Neuronal stem cell (in vitro differentiated cells): ENCODE measurements around the gene CNPY1.

ENCODE experiments used
- DNase-seq: peaks from one replicate; pipeline ENCODE4 v3.0.0-alpha.2; 2013; ENCODE audit warnings: low spot score
- H2AFZ ChIP-seq: one replicate; pipeline ENCODE4 v1.6.1; 2013; ENCODE audit warnings: mild to moderate bottlenecking, low read length, inconsistent platforms
- H2AK5ac ChIP-seq: 2 replicates; pipeline ENCODE4 v1.6.1; 2013; ENCODE audit warnings: low read depth, mild to moderate bottlenecking, inconsistent platforms, low read length, moderate library complexity, mixed read lengths
- H2BK120ac ChIP-seq: 2 replicates; pipeline ENCODE4 v1.6.1; 2013; ENCODE audit warnings: low read depth, mild to moderate bottlenecking, inconsistent platforms, low read length, moderate library complexity, mixed read lengths
- H2BK12ac ChIP-seq: one replicate; pipeline ENCODE4 v1.6.1; 2013; ENCODE audit warnings: low read length, inconsistent platforms
- H2BK15ac ChIP-seq: 2 replicates; pipeline ENCODE4 v1.6.1; 2013; ENCODE audit warnings: mild to moderate bottlenecking, low read length, inconsistent platforms, mixed read lengths
- H2BK5ac ChIP-seq: one replicate; pipeline ENCODE4 v1.6.1; 2013; ENCODE audit warnings: inconsistent platforms, mild to moderate bottlenecking, low read length, moderate library complexity
- H3K14ac ChIP-seq: one replicate; pipeline ENCODE4 v1.6.1; 2013; ENCODE audit warnings: low read length, inconsistent platforms
- H3K18ac ChIP-seq: 2 replicates; pipeline ENCODE4 v1.6.1; 2013; ENCODE audit warnings: low read length, inconsistent platforms
- H3K23ac ChIP-seq: 2 replicates; pipeline ENCODE4 v1.6.1; 2013; ENCODE audit warnings: low read depth, mild to moderate bottlenecking, mixed read lengths, low read length, inconsistent platforms; ENCODE audit not compliant: poor library complexity
- H3K27ac ChIP-seq: replicated peaks from 3 replicates; pipeline ENCODE4 v1.5.1; 2013; ENCODE audit warnings: low read length, inconsistent platforms
- H3K27me3 ChIP-seq, 3 experiments: 2 replicates each; pipeline ENCODE4 v1.6.1; 2013; ENCODE audit warnings: low read length in 3 of 3, mild to moderate bottlenecking in 2 of 3, inconsistent platforms in 1 of 3, low read depth in 1 of 3, mixed read lengths in 1 of 3, moderate library complexity in 1 of 3; ENCODE audit not compliant: control insufficient read depth in 3 of 3, insufficient read depth in 3 of 3
- H3K36me3 ChIP-seq, 2 donors: replicated peaks in 1 of 2; 2 replicates each; pipeline ENCODE4 v1.6.1; 2013; ENCODE audit warnings: low read length in 2 of 2; ENCODE audit not compliant: control insufficient read depth in 2 of 2, insufficient read depth in 2 of 2
- H3K4ac ChIP-seq: 2 replicates; pipeline ENCODE4 v1.6.1; 2013; ENCODE audit warnings: inconsistent platforms, mild to moderate bottlenecking, low read length, moderate library complexity
- H3K4me1 ChIP-seq, 2 donors: 1 replicate in 1 of 2; 2 replicates in 1 of 2; pipeline ENCODE4 v1.6.1; 2013; ENCODE audit warnings: low read length in 2 of 2, low read depth in 1 of 2; ENCODE audit not compliant: control insufficient read depth in 2 of 2, insufficient read depth in 1 of 2
- H3K4me2 ChIP-seq: one replicate; pipeline ENCODE4 v1.6.1; 2013; ENCODE audit warnings: mild to moderate bottlenecking, low read length, inconsistent platforms; ENCODE audit not compliant: insufficient read depth, poor library complexity, severe bottlenecking
- H3K4me3 ChIP-seq, 2 donors: 2 replicates each; pipeline ENCODE4 v1.5.1; 2013; ENCODE audit warnings: low read length in 2 of 2, mild to moderate bottlenecking in 2 of 2, inconsistent platforms in 1 of 2, moderate library complexity in 1 of 2
- H3K79me1 ChIP-seq: one replicate; pipeline ENCODE4 v1.6.1; 2013; ENCODE audit warnings: low read depth, mild to moderate bottlenecking, inconsistent platforms, low read length, moderate library complexity
- H3K9ac ChIP-seq: one replicate; pipeline ENCODE4 v1.6.1; 2013; ENCODE audit warnings: mild to moderate bottlenecking, low read depth, low read length, inconsistent platforms; ENCODE audit not compliant: poor library complexity
- H3K9me3 ChIP-seq, 2 donors: replicated peaks in 1 of 2; 2 replicates each; pipeline versions ENCODE3 to v1.6.1; 2013; ENCODE audit warnings: low read length in 2 of 2, mild to moderate bottlenecking in 2 of 2, inconsistent platforms in 1 of 2, low read depth in 1 of 2, mixed read lengths in 1 of 2, moderate library complexity in 1 of 2; ENCODE audit not compliant: control insufficient read depth in 2 of 2, insufficient read depth in 1 of 2
- H4K8ac ChIP-seq: one replicate; pipeline ENCODE4 v1.6.1; 2013; ENCODE audit warnings: low read depth, mild to moderate bottlenecking, inconsistent platforms, low read length, moderate library complexity
- H4K91ac ChIP-seq: one replicate; pipeline ENCODE4 v1.6.1; 2013; ENCODE audit warnings: low read length, low read depth, mild to moderate bottlenecking, inconsistent platforms; ENCODE audit not compliant: poor library complexity
- WGBS, 2 donors: extraction: QIAGEN DNeasy Blood & Tissue Kit; methylation state at CpG; one replicate each; pipeline ENCODE4 v1.1.7; 2013; ENCODE audit warnings: missing lambda C conversion rate in 2 of 2, mixed read lengths in 1 of 2; ENCODE audit not compliant: insufficient read length in 2 of 2, insufficient replicate concordance in 1 of 2; ENCODE audit errors: extremely low coverage in 2 of 2; 5-methylcytosine and 5-hydroxymethylcytosine counted together

CNPY1 gene

DNA sequence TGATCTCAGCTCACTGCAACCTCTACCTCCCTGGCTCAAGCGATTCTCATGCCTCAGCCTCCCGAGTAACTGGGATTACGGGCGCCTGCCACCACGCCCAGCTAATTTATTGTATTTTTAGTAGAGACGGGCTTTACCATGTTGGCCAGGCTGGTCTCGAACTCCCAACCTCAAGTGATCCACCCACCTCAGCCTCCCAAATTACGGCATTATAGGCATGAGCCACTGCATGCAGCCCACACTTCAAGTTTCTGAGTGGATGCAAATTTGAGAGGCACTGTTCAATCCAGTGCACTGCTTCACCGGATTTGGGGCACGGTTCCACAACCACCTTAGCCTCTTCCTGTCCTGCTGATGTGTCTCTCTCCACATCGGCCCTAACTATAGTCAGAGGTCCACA, 16.5 kb downstream of the CNPY1 start:
- no peak overlapping the region for H3K27ac ChIP-seq

DNA sequence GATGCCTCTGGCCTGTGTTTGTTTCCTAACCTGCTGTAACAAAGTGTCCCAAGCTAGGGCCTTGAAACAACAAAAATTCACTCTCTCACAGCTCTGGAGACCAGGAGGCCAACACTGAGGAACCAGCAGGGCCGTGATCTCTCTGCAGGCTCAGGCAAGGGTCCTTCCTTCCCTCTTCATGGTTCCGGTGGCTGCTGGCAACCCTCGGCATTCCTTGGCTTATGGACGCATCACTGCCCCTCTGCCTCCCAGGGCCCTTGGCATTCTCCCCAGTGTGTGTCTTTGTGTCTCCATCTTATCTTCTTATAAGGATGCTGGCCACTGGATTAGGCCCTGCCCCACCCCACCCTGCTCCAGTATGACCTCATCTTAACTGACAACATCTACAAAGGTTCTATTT, 17.0 kb downstream of the CNPY1 start:
- H3K27me3 ChIP-seq, result peaks cover 0 to 42% (median 8%) of the 10 kb centered on the region in 3 experiments
- no peak overlapping the region for H3K14ac ChIP-seq
- no peak overlapping the region for H3K4ac ChIP-seq
- no peak overlapping the region for H2BK15ac ChIP-seq
- no peaks in the 10 kb centered on the region for H3K79me1 ChIP-seq
- no peak overlapping the region for H4K91ac ChIP-seq
- no peak overlapping the region for H2AK5ac ChIP-seq
- H3K18ac ChIP-seq, result peak overlapping the region; percentile 44
- H2BK5ac ChIP-seq, result no peak overlapping the region
- no CpG with 5 or more reads among the region's 4 CpGs for WGBS, 2 donors
- no peak overlapping the region for H3K4me2 ChIP-seq
- H3K36me3 ChIP-seq, result peaks cover 0 to 3% of the 10 kb centered on the region in 2 donors
- H2AFZ ChIP-seq, result no peak overlapping the region
- H3K4me3 ChIP-seq, result no peak overlapping the region
- no peak overlapping the region for H4K8ac ChIP-seq
- H2BK120ac ChIP-seq, result no peak overlapping the region
- H3K4me1 ChIP-seq, result peaks cover 13 to 25% of the 10 kb centered on the region in 2 donors
- no peak overlapping the region for H3K23ac ChIP-seq
- DNase-seq, result no peak
- no peak overlapping the region for H2BK12ac ChIP-seq
- H3K27ac ChIP-seq, result no peak overlapping the region
- H3K9ac ChIP-seq, result no peak overlapping the region
- peaks cover 1 to 4% of the 10 kb centered on the region in 2 donors for H3K9me3 ChIP-seq

More for the DNA sequence above, 16.5 kb downstream of the CNPY1 start:
- no peak for DNase-seq
- Histone ChIP-seq H3K23ac (no peak overlapping the region), H2AK5ac (no peak overlapping the region), H3K4me3 (no peak overlapping the region), H2AFZ (no peak overlapping the region), H2BK120ac (no peak overlapping the region), H3K79me1 (no peaks in the 10 kb centered on the region), H3K9ac (no peak overlapping the region), H3K4me1 (peaks cover 13 to 27% of the 10 kb centered on the region in 2 donors), H3K9me3 (peaks cover 1 to 2% of the 10 kb centered on the region in 2 donors), H4K8ac (no peak overlapping the region), H3K4ac (no peak overlapping the region), H3K14ac (no peak overlapping the region), H3K36me3 (peaks cover 0 to 3% of the 10 kb centered on the region in 2 donors), H2BK15ac (no peak overlapping the region), H2BK5ac (no peak overlapping the region), H3K4me2 (no peak overlapping the region), H4K91ac (no peak overlapping the region), H3K27me3 (peaks cover 3 to 47% (median 8%) of the 10 kb centered on the region in 3 experiments), H2BK12ac (no peak overlapping the region), H3K18ac (no peak overlapping the region)
- WGBS, 2 donors, result no CpG with 5 or more reads among the region's 11 CpGs

DNA sequence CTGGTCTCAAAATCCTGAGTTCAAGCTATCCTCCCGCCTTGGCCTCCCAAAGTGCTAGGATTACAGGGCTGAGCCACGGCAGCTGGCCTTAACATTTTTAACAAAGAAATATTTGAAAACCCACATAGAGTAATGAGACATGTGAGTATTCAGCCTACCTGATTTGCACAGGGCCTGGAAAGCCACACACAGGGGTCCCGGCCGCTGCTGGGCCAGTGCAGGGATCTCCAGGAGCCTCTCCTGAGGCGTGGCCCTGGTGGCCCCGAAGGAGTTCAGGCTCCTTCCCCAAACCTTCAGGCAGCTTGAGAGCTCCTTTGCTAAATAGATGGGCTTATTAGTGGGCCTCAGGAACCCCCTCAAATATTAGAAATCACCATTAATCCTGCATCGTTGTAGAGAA, 18.7 kb downstream of the CNPY1 start:
- Histone ChIP-seq H3K4me3 (no peak overlapping the region), H4K91ac (no peak overlapping the region), H3K18ac (no peak overlapping the region), H3K36me3 (peaks cover 0 to 3% of the 10 kb centered on the region in 2 donors), H4K8ac (no peak overlapping the region), H2BK5ac (no peak overlapping the region), H3K27ac (no peak overlapping the region), H2AK5ac (no peak overlapping the region), H3K27me3 (peaks cover 0 to 30% (median 0%) of the 10 kb centered on the region in 3 experiments), H2AFZ (no peak overlapping the region), H2BK120ac (no peak overlapping the region), H3K4me2 (no peak overlapping the region), H3K23ac (no peak overlapping the region), H3K9me3 (peaks cover under 1 to 4% of the 10 kb centered on the region in 2 donors), H3K14ac (no peak overlapping the region), H3K9ac (no peak overlapping the region), H3K79me1 (no peaks in the 10 kb centered on the region), H2BK15ac (no peak overlapping the region), H2BK12ac (no peak overlapping the region), H3K4me1 (peaks cover 8 to 25% of the 10 kb centered on the region in 2 donors), H3K4ac (no peak overlapping the region)
- no peak for DNase-seq
- WGBS, 2 donors, result no CpG with 5 or more reads among the region's 7 CpGs

DNA sequence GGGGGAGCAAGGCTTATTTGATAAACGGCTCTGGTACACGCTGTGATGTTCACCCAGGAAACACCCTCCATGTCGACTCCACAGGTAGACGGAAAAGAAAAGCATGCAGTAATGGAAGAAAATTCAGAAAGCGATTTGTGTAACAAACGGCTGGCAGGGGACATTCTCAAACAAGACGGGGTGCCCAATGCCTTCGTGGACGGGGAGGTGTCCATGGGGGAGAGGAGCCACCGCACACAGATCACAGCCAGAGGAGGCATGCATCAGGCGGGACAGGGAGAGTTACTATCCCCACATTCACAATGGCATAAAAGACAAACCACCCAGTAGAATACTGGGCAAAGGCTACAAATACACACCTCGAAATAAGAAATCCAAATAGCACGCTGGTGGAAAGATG, 20.1 kb downstream of the CNPY1 start:
- H2BK120ac ChIP-seq, result no peak overlapping the region
- H2BK5ac ChIP-seq, result no peak overlapping the region
- H3K27me3 ChIP-seq, result peaks cover 0 to 16% (median 0%) of the 10 kb centered on the region in 3 experiments
- no peak overlapping the region for H3K9ac ChIP-seq
- no peak overlapping the region for H2AK5ac ChIP-seq
- WGBS, 2 donors, result no CpG with 5 or more reads among the region's 13 CpGs
- no peaks in the 10 kb centered on the region for H3K79me1 ChIP-seq
- H3K4me1 ChIP-seq, result peaks cover 3 to 15% of the 10 kb centered on the region in 2 donors
- H2AFZ ChIP-seq, result no peak overlapping the region
- H3K9me3 ChIP-seq, result peaks cover 0 to 7% of the 10 kb centered on the region in 2 donors
- no peak for DNase-seq
- H3K18ac ChIP-seq, result no peak overlapping the region
- no peak overlapping the region for H3K23ac ChIP-seq
- peaks cover 0 to 3% of the 10 kb centered on the region in 2 donors for H3K36me3 ChIP-seq
- H3K14ac ChIP-seq, result peak overlapping the region; percentile 95
- H3K4me2 ChIP-seq, result no peak overlapping the region
- no peak overlapping the region for H2BK12ac ChIP-seq
- H4K8ac ChIP-seq, result no peak overlapping the region
- no peak overlapping the region for H3K4ac ChIP-seq
- no peak overlapping the region for H3K27ac ChIP-seq
- H2BK15ac ChIP-seq, result no peak overlapping the region
- H3K4me3 ChIP-seq, result no peak overlapping the region
- H4K91ac ChIP-seq, result no peak overlapping the region
